Small intestine (tissue), 7 donors: ENCODE data around the gene MTRR. TPM values are rescaled to one million over a fixed set of nuclear protein-coding genes. Genes with fewer than 3 reads are reported as not detected.

ENCODE experiments used
- DNase-seq, 2 donors: peaks; one replicate each; pipeline versions ENCODE4 v3.0.0 to v3.0.0-alpha.2; 2013
- FAIRE-seq: peaks from 2 replicates; lab custom pipeline; 2012; peaks lifted over from hg19 to GRCh38; lab: Jason Lieb, UNC
- H3K27ac ChIP-seq, 3 donors: one replicate each; pipeline ENCODE4 v1.5.1; 2013; ENCODE audit warnings: low read length in 2 of 3, mild to moderate bottlenecking in 2 of 3, control low read depth in 1 of 3, inconsistent platforms in 1 of 3, low read depth in 1 of 3, moderate library complexity in 1 of 3
- H3K27me3 ChIP-seq, 3 donors: one replicate each; pipeline ENCODE4 v1.6.1; 2013; ENCODE audit warnings: low read length in 3 of 3, inconsistent platforms in 1 of 3; ENCODE audit not compliant: control insufficient read depth in 3 of 3, insufficient read depth in 3 of 3
- H3K36me3 ChIP-seq, 3 donors: one replicate each; pipeline ENCODE4 v1.6.1; 2013; ENCODE audit warnings: low read length in 3 of 3, inconsistent platforms in 1 of 3, low read depth in 1 of 3, mild to moderate bottlenecking in 1 of 3, moderate library complexity in 1 of 3; ENCODE audit not compliant: control insufficient read depth in 3 of 3, insufficient read depth in 2 of 3
- H3K4me1 ChIP-seq, 3 donors: one replicate each; pipeline ENCODE4 v1.6.1; 2013; ENCODE audit warnings: low read length in 2 of 3, inconsistent platforms in 1 of 3, low read depth in 1 of 3, mild to moderate bottlenecking in 1 of 3, moderate library complexity in 1 of 3; ENCODE audit not compliant: control insufficient read depth in 3 of 3, insufficient read depth in 2 of 3
- H3K4me3 ChIP-seq, 3 donors: one replicate each; pipeline ENCODE4 v1.5.1; 2013; ENCODE audit warnings: low read length in 3 of 3, control low read depth in 1 of 3, inconsistent platforms in 1 of 3, low read depth in 1 of 3, mild to moderate bottlenecking in 1 of 3, moderate library complexity in 1 of 3
- H3K9me3 ChIP-seq, 2 donors: one replicate each; pipeline ENCODE4 v1.6.1; 2013; ENCODE audit warnings: low read depth in 1 of 2, low read length in 1 of 2; ENCODE audit not compliant: control insufficient read depth in 2 of 2, insufficient read depth in 1 of 2
- WGBS, 3 donors: extraction: QIAGEN DNeasy Blood & Tissue Kit; methylation state at CpG; one replicate each; pipeline ENCODE4 v1.1.7; 2013; 5-methylcytosine and 5-hydroxymethylcytosine counted together
- polyA plus RNA-seq, 4 donors: library from polyadenylated mRNA; stranded (reverse) in 3 of 4; unstranded in 1 of 4; fragments of 200-250 nt in 3 of 4; fragments of 120-200 nt in 1 of 4; gene quantifications; one replicate each; pipeline versions ENCODE4 v1.2.1 to v1.2.3, GENCODE V29; 2013
- donor health status: healthy with polysubstance abuse.
- donor health status: control.
- donor health status: control.
- donor health status: Bipolar disorder and iron deficiency.
- donor health status: healthy.

The MTRR gene
- polyA plus RNA-seq, 4 donors: 14.1 to 45.4 (median 19.1) TPM

- peaks cover 4 to 17% (median 7%) of the 10 kb centered on the region in 3 donors for H3K4me1 ChIP-seq
- H3K9me3 ChIP-seq: no peaks in the 10 kb centered on the region
- H3K27ac ChIP-seq: no peak overlapping the region
- H3K4me3 ChIP-seq: no peak overlapping the region
- WGBS, 3 donors: 74 to 82% (median 78%) methylated on average over 2 of the region's 2 CpGs
- FAIRE-seq (no peak), DNase-seq (no peak)
- H3K27me3 ChIP-seq: no peaks in the 10 kb centered on the region
- peaks cover 2 to 11% (median 2%) of the 10 kb centered on the region in 3 donors for H3K36me3 ChIP-seq
These were observed 2.8 kb upstream of the MTRR start for GRCh38 chr5:7866196-7866595.

- H3K4me1 ChIP-seq: peaks cover 7 to 24% (median 9%) of the 10 kb centered on the region in 3 donors
- H3K4me3 ChIP-seq: no peak overlapping the region
- FAIRE-seq: no peak
- DNase-seq: no peak
- no peaks in the 10 kb centered on the region for H3K27me3 ChIP-seq
- H3K36me3 ChIP-seq: peaks cover 2 to 11% (median 2%) of the 10 kb centered on the region in 3 donors
- WGBS, 3 donors: 48 to 75% (median 51%) methylated on average over 3 of the region's 3 CpGs
- no peaks in the 10 kb centered on the region for H3K9me3 ChIP-seq
- no peak overlapping the region for H3K27ac ChIP-seq
These were observed 1.7 kb upstream of the MTRR start for GRCh38 chr5:7867260-7867659.

GRCh38 chr5:7868427-7868772 lies 548 bp upstream of the MTRR start:
- Histone ChIP-seq H3K27me3 (no peaks in the 10 kb centered on the region), H3K4me1 (peaks cover 7 to 24% (median 9%) of the 10 kb centered on the region in 3 donors), H3K36me3 (peaks cover 0 to 11% (median 2%) of the 10 kb centered on the region in 3 donors), H3K27ac (peak overlapping the region in 2 of 3 donors; percentile 68 to 88), H3K9me3 (no peaks in the 10 kb centered on the region), H3K4me3 (peak overlapping the region; percentile 83 to 91 (median 91))
- FAIRE-seq (no peak), DNase-seq (no peak)
- 0% methylated on average over 8 of the region's 8 CpGs for WGBS, 3 donors

- Histone ChIP-seq H3K4me3 (peak overlapping the region; percentile 83 to 91 (median 91)), H3K27me3 (no peaks in the 10 kb centered on the region), H3K36me3 (peaks cover 2 to 7% (median 2%) of the 10 kb centered on the region in 3 donors), H3K9me3 (no peaks in the 10 kb centered on the region), H3K27ac (peak overlapping the region; percentile 49 to 88 (median 68)), H3K4me1 (peaks cover 7 to 24% (median 11%) of the 10 kb centered on the region in 3 donors)
- FAIRE-seq (no peak), DNase-seq (peak; percentile 26 to 50)
- 1% methylated on average over 30 to 41 of the region's 41 CpGs for WGBS, 3 donors
These were observed 657 bp downstream of the MTRR start for GRCh38 chr5:7869474-7870136.

GRCh38 chr5:7871653-7872052 lies 2.7 kb downstream of the MTRR start:
- Histone ChIP-seq H3K4me1 (peaks cover 7 to 22% (median 11%) of the 10 kb centered on the region in 3 donors), H3K9me3 (no peaks in the 10 kb centered on the region), H3K36me3 (peaks cover 5 to 10% (median 9%) of the 10 kb centered on the region in 3 donors), H3K27me3 (no peaks in the 10 kb centered on the region), H3K27ac (peak overlapping the region in 2 of 3 donors; percentile 26 to 49), H3K4me3 (no peak overlapping the region)
- WGBS, 3 donors: 10 to 53% (median 18%) methylated on average over 2 of the region's 2 CpGs
- no peak for FAIRE-seq
- peak; percentile 33 to 41 for DNase-seq

GRCh38 chr5:7872517-7873130 lies 3.7 kb downstream of the MTRR start:
- Histone ChIP-seq H3K27ac (peak overlapping the region in 1 of 3 donors; percentile 27), H3K36me3 (peaks cover 6 to 9% (median 8%) of the 10 kb centered on the region in 3 donors), H3K9me3 (no peaks in the 10 kb centered on the region), H3K4me3 (no peak overlapping the region), H3K27me3 (no peaks in the 10 kb centered on the region), H3K4me1 (peaks cover 4 to 14% (median 8%) of the 10 kb centered on the region in 3 donors)
- FAIRE-seq (no peak), DNase-seq (no peak)
- 60 to 83% (median 69%) methylated on average over 4 of the region's 4 CpGs for WGBS, 3 donors

- Histone ChIP-seq H3K4me3 (no peak overlapping the region), H3K27ac (peak overlapping the region in 1 of 3 donors; percentile 27), H3K36me3 (peaks cover 6 to 11% (median 9%) of the 10 kb centered on the region in 3 donors), H3K27me3 (no peaks in the 10 kb centered on the region), H3K9me3 (no peaks in the 10 kb centered on the region), H3K4me1 (peaks cover 2 to 16% (median 8%) of the 10 kb centered on the region in 3 donors)
- DNase-seq: no peak
- WGBS, 3 donors: 74 to 85% (median 75%) methylated on average over 9 of the region's 9 CpGs
- FAIRE-seq: no peak
These were observed 4.3 kb downstream of the MTRR start for GRCh38 chr5:7873216-7873615.

- Histone ChIP-seq H3K9me3 (peaks cover 0 to 3% of the 10 kb centered on the region in 2 donors), H3K27me3 (no peaks in the 10 kb centered on the region), H3K27ac (no peak overlapping the region), H3K4me1 (peaks cover 5 to 24% (median 8%) of the 10 kb centered on the region in 3 donors), H3K4me3 (no peak overlapping the region), H3K36me3 (peaks cover 6 to 14% (median 9%) of the 10 kb centered on the region in 3 donors)
- FAIRE-seq (no peak), DNase-seq (no peak)
- 95 to 98% (median 97%) methylated on average over 2 of the region's 2 CpGs for WGBS, 3 donors
These were observed 5.7 kb downstream of the MTRR start for GRCh38 chr5:7874639-7875038.
